ENCODE results near the gene TPK1. TPM values are rescaled to one million over a fixed set of nuclear protein-coding genes. Genes with fewer than 3 reads are reported as not detected.

Gene TPK1
- total and polyA plus RNA-seq, 2 of the 8 experiments (the other 6 are each of a cell fraction or from before 2014, with no cell fraction given) = 1.9 to 2.7 TPM

GRCh38 chr7:144534655-144535395 lies 301.0 kb downstream of the TPK1 start (continued):
- TF ChIP-seq RAD21 (IDR thresholded peaks at IDR 0.05 in 1 of 2, conservative IDR thresholded peaks at IDR 0.05 in 1 of 2; ENCODE audit: low read depth in 2 of 2, low read length in 2 of 2) = no peak
- TF ChIP-seq GTF2F1 (IDR thresholded peaks at IDR 0.05; ENCODE audit: borderline replicate concordance, low read depth, low read length) = no peak
- TF ChIP-seq CTCF (IDR thresholded peaks at IDR 0.05; ENCODE audit: control extremely low read depth in 1 of 3, insufficient read depth in 1 of 3, low read depth in 1 of 3, low read length in 3 of 3) = no peak
- no peak for TF ChIP-seq SP4 (IDR thresholded peaks at IDR 0.05; ENCODE audit: low read length)
- peak; percentile 90; the same call in 1 of the 2 replicates for TF ChIP-seq POU5F1 (IDR thresholded peaks at IDR 0.05; ENCODE audit: low read depth, low read length)
- TF ChIP-seq CHD7 (IDR thresholded peaks at IDR 0.05; ENCODE audit: insufficient replicate concordance, low read length) = peak; percentile 97
- no peak for TF ChIP-seq GABPA (IDR thresholded peaks at IDR 0.05; ENCODE audit: borderline replicate concordance, insufficient read depth, low read length)

All from H1 (cell line).